ENCODE results near the gene TAF4.

- TF ChIP-seq, protein P1, sequence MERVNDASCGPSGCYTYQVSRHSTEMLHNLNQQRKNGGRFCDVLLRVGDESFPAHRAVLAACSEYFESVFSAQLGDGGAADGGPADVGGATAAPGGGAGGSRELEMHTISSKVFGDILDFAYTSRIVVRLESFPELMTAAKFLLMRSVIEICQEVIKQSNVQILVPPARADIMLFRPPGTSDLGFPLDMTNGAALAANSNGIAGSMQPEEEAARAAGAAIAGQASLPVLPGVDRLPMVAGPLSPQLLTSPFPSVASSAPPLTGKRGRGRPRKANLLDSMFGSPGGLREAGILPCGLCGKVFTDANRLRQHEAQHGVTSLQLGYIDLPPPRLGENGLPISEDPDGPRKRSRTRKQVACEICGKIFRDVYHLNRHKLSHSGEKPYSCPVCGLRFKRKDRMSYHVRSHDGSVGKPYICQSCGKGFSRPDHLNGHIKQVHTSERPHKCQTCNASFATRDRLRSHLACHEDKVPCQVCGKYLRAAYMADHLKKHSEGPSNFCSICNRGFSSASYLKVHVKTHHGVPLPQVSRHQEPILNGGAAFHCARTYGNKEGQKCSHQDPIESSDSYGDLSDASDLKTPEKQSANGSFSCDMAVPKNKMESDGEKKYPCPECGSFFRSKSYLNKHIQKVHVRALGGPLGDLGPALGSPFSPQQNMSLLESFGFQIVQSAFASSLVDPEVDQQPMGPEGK (CRISPR knock-in tag; IDR thresholded peaks at IDR 0.05; ENCODE audit: borderline replicate concordance) = no peak
- TF ChIP-seq RARB (CRISPR knock-in tag; IDR thresholded peaks at IDR 0.05) = no peak
- TF ChIP-seq GLIS3 (CRISPR knock-in tag; IDR thresholded peaks at IDR 0.05) = no peak
These were observed 35.7 kb downstream of the TAF4 start for GRCh38 chr20:62029949-62030348.
